ENCODE results near the gene SLC3A2.
A peak's percentile ranks its signal among the peaks of the same experiment; 100 is the strongest.

SLC3A2 gene

DNA sequence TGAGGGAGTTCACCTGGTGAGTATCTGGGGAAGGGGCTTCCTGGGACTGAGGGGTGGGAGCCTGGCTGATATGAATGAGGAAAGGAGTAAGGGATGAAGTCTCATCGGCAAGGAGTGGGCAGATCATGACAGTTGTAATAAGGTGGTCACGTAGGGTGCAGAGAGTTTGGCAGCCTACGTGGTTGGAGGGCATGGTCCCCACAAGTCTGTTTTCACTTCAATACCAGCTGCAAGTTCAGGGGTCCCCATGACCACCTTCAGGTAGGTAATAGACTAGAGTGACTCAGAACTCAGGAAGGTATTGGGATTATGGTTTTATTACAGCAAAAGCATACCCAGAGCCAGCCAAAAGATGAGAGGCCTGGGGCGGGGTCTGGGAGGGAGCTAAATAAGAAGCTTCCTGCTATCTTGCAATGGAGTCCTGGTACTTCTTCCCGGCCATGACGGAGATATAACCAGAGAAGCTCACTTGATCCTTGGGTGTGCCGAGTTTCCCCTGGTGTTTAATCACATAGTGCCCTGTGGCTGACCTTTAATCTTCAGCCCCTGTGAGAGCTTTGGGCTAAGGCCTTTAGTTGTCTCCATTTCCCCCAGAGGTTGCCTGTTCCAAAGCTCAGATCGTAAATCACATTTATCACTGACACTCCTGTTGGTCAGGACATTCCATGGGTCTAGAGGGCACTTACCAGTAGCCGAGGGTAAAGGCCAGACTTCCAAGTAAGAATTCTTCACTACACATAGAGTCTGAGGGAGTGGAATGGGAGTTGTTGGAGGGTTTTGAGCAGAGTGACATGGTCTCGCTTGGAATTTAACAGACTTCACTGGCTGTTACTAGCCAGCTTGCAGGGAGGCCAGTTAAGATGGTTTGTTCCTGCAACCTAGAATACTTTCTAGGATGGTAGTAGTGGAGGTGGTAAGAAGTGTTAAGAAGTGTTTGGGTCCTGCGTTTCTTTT is 9.1 kb downstream of the SLC3A2 start:
- Histone ChIP-seq H4K8ac (ENCODE audit: low read depth, low read length) (no peak overlapping the region), H3K79me2 (ENCODE audit: control insufficient read depth, insufficient read depth, low read length) (peaks cover 16% of the 10 kb centered on the region), H4K5ac (ENCODE audit: low read length) (no peak overlapping the region), H3K27ac (ENCODE audit: low read depth, low read length) (no peak overlapping the region), H2AK5ac (ENCODE audit: low read length) (no peak overlapping the region), H3K4me1 (ENCODE audit: control insufficient read depth, low read depth, low read length) (no peaks in the 10 kb centered on the region), H2BK120ac (ENCODE audit: low read depth, low read length) (no peak overlapping the region), H3K79me1 (ENCODE audit: low read length) (peaks cover 12% of the 10 kb centered on the region), H3K36me3 (ENCODE audit: control insufficient read depth, insufficient read depth, low read length) (peaks cover 28% of the 10 kb centered on the region), H3K4ac (ENCODE audit: low read depth, low read length) (no peak overlapping the region), H2BK15ac (replicated peaks; ENCODE audit: low read depth) (no peak overlapping the region), H3K18ac (ENCODE audit: low read length) (no peak overlapping the region), H3K9ac (ENCODE audit: low read length) (no peak overlapping the region), H2BK5ac (ENCODE audit: low read length) (no peak overlapping the region), H3K4me2 (ENCODE audit: low read length) (no peak overlapping the region), H3K23ac (ENCODE audit: low read length) (no peak overlapping the region), H3K27me3 (ENCODE audit: insufficient read depth, low read length, poor library complexity) (no peaks in the 10 kb centered on the region), H3K56ac (ENCODE audit: low read length) (no peak overlapping the region), H3K4me3 (ENCODE audit: low read length) (no peak overlapping the region)
- no CpG with 5 or more reads among the region's 11 CpGs for WGBS (ENCODE audit: extremely low coverage, insufficient coverage, low lambda C conversion rate)
- peak; percentile 69 for DNase-seq

DNA sequence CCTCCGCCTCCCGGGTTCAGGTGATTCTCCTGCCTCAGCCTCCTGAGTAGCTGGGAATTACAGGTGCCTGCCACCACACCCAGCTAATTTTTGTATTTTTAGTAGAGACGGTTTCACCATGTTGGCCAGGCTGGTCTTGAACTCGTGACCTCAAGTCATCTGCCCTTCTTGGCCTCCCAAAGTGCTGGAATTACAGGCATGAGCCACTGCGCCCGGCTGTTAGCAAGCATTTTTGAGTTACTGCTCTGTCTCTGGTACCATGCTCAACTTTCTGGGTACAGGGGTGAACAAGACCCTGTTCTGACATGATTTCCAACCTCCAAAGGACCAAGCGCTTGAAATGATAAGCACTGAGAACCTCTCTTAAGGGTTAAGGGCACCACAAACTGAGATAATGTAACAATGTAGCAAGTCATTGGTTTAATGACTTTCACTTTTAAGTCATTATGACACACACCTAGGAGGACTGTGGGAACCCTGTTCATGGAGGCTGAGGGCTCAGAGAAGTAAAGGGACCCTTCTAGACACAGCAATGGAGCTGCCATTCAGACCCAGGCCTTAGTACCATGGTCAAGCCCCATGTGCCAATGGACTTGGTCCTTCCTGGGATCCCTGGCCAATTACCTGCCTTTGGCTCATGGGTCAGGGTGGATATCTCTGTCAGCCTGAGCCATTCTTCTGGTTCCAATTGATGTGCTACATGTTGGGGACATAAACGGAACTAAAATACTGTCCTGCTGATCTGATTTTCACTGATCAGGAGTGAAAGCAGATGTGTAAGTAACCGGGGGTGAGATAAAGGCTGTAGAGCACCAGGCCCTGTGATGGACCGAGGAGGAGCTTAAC is 11.6 kb downstream of the SLC3A2 start:
- H3K9ac ChIP-seq (ENCODE audit: low read length) = no peak overlapping the region
- no peak overlapping the region for H2BK15ac ChIP-seq (replicated peaks; ENCODE audit: low read depth)
- no peak overlapping the region for H3K56ac ChIP-seq (ENCODE audit: low read length)
- WGBS (ENCODE audit: extremely low coverage, insufficient coverage, low lambda C conversion rate) = no CpG with 5 or more reads among the region's 10 CpGs
- no peak overlapping the region for H2AK5ac ChIP-seq (ENCODE audit: low read length)
- H2BK5ac ChIP-seq (ENCODE audit: low read length) = no peak overlapping the region
- H3K79me1 ChIP-seq (ENCODE audit: low read length) = no peaks in the 10 kb centered on the region
- no peak overlapping the region for H3K4ac ChIP-seq (ENCODE audit: low read depth, low read length)
- no peak overlapping the region for H4K8ac ChIP-seq (ENCODE audit: low read depth, low read length)
- H3K27ac ChIP-seq (ENCODE audit: low read depth, low read length) = no peak overlapping the region
- H3K27me3 ChIP-seq (ENCODE audit: insufficient read depth, low read length, poor library complexity) = no peaks in the 10 kb centered on the region
- no peak overlapping the region for H3K23ac ChIP-seq (ENCODE audit: low read length)
- no peak overlapping the region for H2BK120ac ChIP-seq (ENCODE audit: low read depth, low read length)
- DNase-seq = no peak
- no peak overlapping the region for H4K5ac ChIP-seq (ENCODE audit: low read length)
- no peak overlapping the region for H3K18ac ChIP-seq (ENCODE audit: low read length)
- peaks cover 16% of the 10 kb centered on the region for H3K36me3 ChIP-seq (ENCODE audit: control insufficient read depth, insufficient read depth, low read length)
- H3K4me3 ChIP-seq (ENCODE audit: low read length) = no peak overlapping the region
- H3K4me2 ChIP-seq (ENCODE audit: low read length) = no peak overlapping the region
- H3K4me1 ChIP-seq (ENCODE audit: control insufficient read depth, low read depth, low read length) = no peaks in the 10 kb centered on the region
- H3K79me2 ChIP-seq (ENCODE audit: control insufficient read depth, insufficient read depth, low read length) = no peaks in the 10 kb centered on the region

DNA sequence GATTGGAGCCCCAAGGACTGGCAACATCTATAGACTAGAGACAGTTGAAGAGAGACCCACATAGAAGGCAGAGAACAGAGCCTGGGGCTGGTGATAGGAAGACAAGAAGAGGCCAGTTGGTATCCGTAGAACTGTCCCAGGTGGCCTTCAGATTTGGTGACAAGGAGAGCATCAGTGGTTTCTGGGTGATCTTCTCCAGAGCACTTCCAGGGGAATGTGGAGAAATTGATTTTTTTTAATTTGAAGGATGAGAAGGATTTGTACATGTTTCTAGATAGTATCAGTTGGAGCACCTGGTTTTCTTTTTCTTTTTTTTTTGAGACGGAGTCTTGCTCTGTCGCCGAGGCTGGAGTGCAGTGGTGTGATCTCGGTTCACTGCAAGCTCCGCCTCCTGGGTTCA is 14.8 kb downstream of the SLC3A2 start:
- H3K4me1 ChIP-seq (ENCODE audit: control insufficient read depth, low read depth, low read length) = no peaks in the 10 kb centered on the region
- no peak overlapping the region for H3K23ac ChIP-seq (ENCODE audit: low read length)
- H4K8ac ChIP-seq (ENCODE audit: low read depth, low read length) = no peak overlapping the region
- no peak overlapping the region for H2BK15ac ChIP-seq (replicated peaks; ENCODE audit: low read depth)
- peak overlapping the region; percentile 10 for H2BK120ac ChIP-seq (ENCODE audit: low read depth, low read length)
- no peak overlapping the region for H3K4me3 ChIP-seq (ENCODE audit: low read length)
- no peak overlapping the region for H2AK5ac ChIP-seq (ENCODE audit: low read length)
- no peaks in the 10 kb centered on the region for H3K79me1 ChIP-seq (ENCODE audit: low read length)
- no peak overlapping the region for H3K9ac ChIP-seq (ENCODE audit: low read length)
- H4K5ac ChIP-seq (ENCODE audit: low read length) = no peak overlapping the region
- no peak overlapping the region for H3K56ac ChIP-seq (ENCODE audit: low read length)
- WGBS (ENCODE audit: extremely low coverage, insufficient coverage, low lambda C conversion rate) = no CpG with 5 or more reads among the region's 6 CpGs
- no peaks in the 10 kb centered on the region for H3K79me2 ChIP-seq (ENCODE audit: control insufficient read depth, insufficient read depth, low read length)
- H3K27ac ChIP-seq (ENCODE audit: low read depth, low read length) = no peak overlapping the region
- no peak overlapping the region for H3K4me2 ChIP-seq (ENCODE audit: low read length)
- no peak overlapping the region for H3K4ac ChIP-seq (ENCODE audit: low read depth, low read length)
- no peak for DNase-seq
- no peaks in the 10 kb centered on the region for H3K36me3 ChIP-seq (ENCODE audit: control insufficient read depth, insufficient read depth, low read length)
- H3K18ac ChIP-seq (ENCODE audit: low read length) = no peak overlapping the region
- H3K27me3 ChIP-seq (ENCODE audit: insufficient read depth, low read length, poor library complexity) = no peaks in the 10 kb centered on the region
- no peak overlapping the region for H2BK5ac ChIP-seq (ENCODE audit: low read length)

DNA sequence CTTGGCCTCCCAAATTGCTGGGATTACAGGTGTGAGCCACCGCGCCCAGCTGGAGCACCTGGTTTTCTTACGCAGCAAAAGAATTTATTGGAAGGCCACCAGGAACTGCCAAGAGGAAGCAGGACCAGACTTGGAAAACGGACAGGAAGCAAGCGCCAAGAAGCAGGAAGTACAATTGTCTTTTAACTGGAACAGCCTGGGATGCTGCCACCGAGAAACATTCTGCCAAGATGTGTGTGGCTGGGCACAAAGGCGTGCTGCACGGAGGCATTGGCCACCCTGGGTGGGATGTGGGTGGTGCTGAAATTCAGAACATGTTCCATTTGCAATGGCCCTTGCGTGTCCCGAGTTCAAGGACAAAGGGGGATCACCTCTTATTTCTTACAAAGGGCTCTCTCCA is 15.4 kb downstream of the SLC3A2 start:
- no peak overlapping the region for H2BK15ac ChIP-seq (replicated peaks; ENCODE audit: low read depth)
- no peaks in the 10 kb centered on the region for H3K79me1 ChIP-seq (ENCODE audit: low read length)
- H3K36me3 ChIP-seq (ENCODE audit: control insufficient read depth, insufficient read depth, low read length) = no peaks in the 10 kb centered on the region
- no peak overlapping the region for H3K18ac ChIP-seq (ENCODE audit: low read length)
- no peak for DNase-seq
- H4K5ac ChIP-seq (ENCODE audit: low read length) = no peak overlapping the region
- no peak overlapping the region for H4K8ac ChIP-seq (ENCODE audit: low read depth, low read length)
- no peak overlapping the region for H3K9ac ChIP-seq (ENCODE audit: low read length)
- no peak overlapping the region for H3K4ac ChIP-seq (ENCODE audit: low read depth, low read length)
- H3K4me1 ChIP-seq (ENCODE audit: control insufficient read depth, low read depth, low read length) = no peaks in the 10 kb centered on the region
- no peak overlapping the region for H2BK5ac ChIP-seq (ENCODE audit: low read length)
- no peak overlapping the region for H3K27ac ChIP-seq (ENCODE audit: low read depth, low read length)
- H3K56ac ChIP-seq (ENCODE audit: low read length) = no peak overlapping the region
- H3K4me2 ChIP-seq (ENCODE audit: low read length) = no peak overlapping the region
- no peak overlapping the region for H3K23ac ChIP-seq (ENCODE audit: low read length)
- H2BK120ac ChIP-seq (ENCODE audit: low read depth, low read length) = no peak overlapping the region
- H2AK5ac ChIP-seq (ENCODE audit: low read length) = no peak overlapping the region
- H3K79me2 ChIP-seq (ENCODE audit: control insufficient read depth, insufficient read depth, low read length) = no peaks in the 10 kb centered on the region
- H3K4me3 ChIP-seq (ENCODE audit: low read length) = no peak overlapping the region
- H3K27me3 ChIP-seq (ENCODE audit: insufficient read depth, low read length, poor library complexity) = no peaks in the 10 kb centered on the region
- WGBS (ENCODE audit: extremely low coverage, insufficient coverage, low lambda C conversion rate) = no CpG with 5 or more reads among the region's 10 CpGs

DNA sequence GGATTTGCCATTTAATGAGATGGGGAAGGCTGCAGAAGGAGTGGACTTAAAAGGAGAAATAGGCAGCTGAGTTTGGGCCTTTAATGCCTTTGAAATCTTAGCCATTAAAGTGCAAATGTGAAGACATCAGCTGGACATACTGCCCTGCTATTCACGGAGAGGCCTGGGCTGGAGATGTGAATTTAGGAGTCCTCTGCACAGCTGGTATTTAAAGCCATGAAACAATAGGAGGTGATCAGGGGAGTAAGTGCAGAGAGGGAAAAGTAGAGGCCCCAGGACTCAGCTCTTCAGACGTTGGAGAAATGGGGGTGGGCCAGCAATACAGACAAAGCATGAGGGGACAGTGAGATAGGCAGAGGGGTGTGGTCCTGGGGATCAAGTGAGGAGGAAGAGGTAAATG is 16.6 kb downstream of the SLC3A2 start:
- Histone ChIP-seq H3K79me2 (ENCODE audit: control insufficient read depth, insufficient read depth, low read length) (no peaks in the 10 kb centered on the region), H3K18ac (ENCODE audit: low read length) (no peak overlapping the region), H3K4me2 (ENCODE audit: low read length) (no peak overlapping the region), H4K5ac (ENCODE audit: low read length) (no peak overlapping the region), H4K8ac (ENCODE audit: low read depth, low read length) (no peak overlapping the region), H3K9ac (ENCODE audit: low read length) (no peak overlapping the region), H3K4ac (ENCODE audit: low read depth, low read length) (no peak overlapping the region), H3K27me3 (ENCODE audit: insufficient read depth, low read length, poor library complexity) (no peaks in the 10 kb centered on the region), H2AK5ac (ENCODE audit: low read length) (no peak overlapping the region), H2BK120ac (ENCODE audit: low read depth, low read length) (no peak overlapping the region), H3K23ac (ENCODE audit: low read length) (no peak overlapping the region), H3K4me3 (ENCODE audit: low read length) (no peak overlapping the region), H2BK15ac (replicated peaks; ENCODE audit: low read depth) (no peak overlapping the region), H3K36me3 (ENCODE audit: control insufficient read depth, insufficient read depth, low read length) (no peaks in the 10 kb centered on the region), H3K56ac (ENCODE audit: low read length) (no peak overlapping the region), H2BK5ac (ENCODE audit: low read length) (no peak overlapping the region), H3K4me1 (ENCODE audit: control insufficient read depth, low read depth, low read length) (no peaks in the 10 kb centered on the region), H3K27ac (ENCODE audit: low read depth, low read length) (no peak overlapping the region), H3K79me1 (ENCODE audit: low read length) (no peaks in the 10 kb centered on the region)
- no peak for DNase-seq
- no CpG with 5 or more reads among the region's 2 CpGs for WGBS (ENCODE audit: extremely low coverage, insufficient coverage, low lambda C conversion rate)
